GM18526 (cell line): Measurements from ENCODE around the gene PHRF1.

ENCODE experiments used
- POLR2A ChIP-seq: IDR thresholded peaks from 3 replicates; pipeline ENCODE4 v1.6.1; 2011; ENCODE audit not compliant: insufficient read length; ENCODE audit errors: extremely low read depth

Gene PHRF1

GRCh38 chr11:535519-536454 is 40.5 kb upstream of the PHRF1 start, which contains the start of gene HRAS:
TSS of gene HRAS (minus strand) at chr11:535576.
- peak; percentile 85 for TF ChIP-seq POLR2A

GRCh38 chr11:536841-537621 is 39.2 kb upstream of the PHRF1 start, which contains the start of gene LRRC56:
TSS of gene LRRC56 (plus strand) at chr11:537527. CDS start at chr11:540685, 3,158 bp downstream.
- TF ChIP-seq POLR2A, result peak; percentile 68

- no peak for TF ChIP-seq POLR2A
Observed at GRCh38 chr11:537622-538430, 38.4 kb upstream of the PHRF1 start.

- TF ChIP-seq POLR2A, result no peak
Observed at GRCh38 chr11:538431-539051, 37.7 kb upstream of the PHRF1 start.

GRCh38 chr11:539971-540481 is 36.2 kb upstream of the PHRF1 start:
- TF ChIP-seq POLR2A, result no peak

GRCh38 chr11:540583-541432 is 35.5 kb upstream of the PHRF1 start:
- no peak for TF ChIP-seq POLR2A

GRCh38 chr11:541433-541885 is 34.8 kb upstream of the PHRF1 start:
- no peak for TF ChIP-seq POLR2A

GRCh38 chr11:544817-545166 is 31.5 kb upstream of the PHRF1 start:
- no peak for TF ChIP-seq POLR2A

GRCh38 chr11:545171-545570 is 31.1 kb upstream of the PHRF1 start:
- no peak for TF ChIP-seq POLR2A

- TF ChIP-seq POLR2A, result no peak
Observed at GRCh38 chr11:548700-549603, 27.3 kb upstream of the PHRF1 start.

GRCh38 chr11:550021-550745 is 26.1 kb upstream of the PHRF1 start:
- no peak for TF ChIP-seq POLR2A

- TF ChIP-seq POLR2A, result no peak
Observed at GRCh38 chr11:550746-551085, 25.6 kb upstream of the PHRF1 start.
